Neural progenitor cell (in vitro differentiated cells): ENCODE data around the gene RCC2. TPM values are rescaled to one million over a fixed set of nuclear protein-coding genes. Genes with fewer than 3 reads are reported as not detected.

Experiments used
- DNase-seq: peaks from one replicate; pipeline ENCODE4 v3.0.0-alpha.2; 2016; ENCODE audit warnings: low spot score
- H2AFZ ChIP-seq: fragments of 200-600 bp; sonication (generic); replicated peaks from 2 replicates; pipeline ENCODE4 v1.6.1; 2016; ENCODE audit warnings: antibody characterized with exemption
- H3F3A ChIP-seq: fragments of 200-600 bp; sonication (generic); 2 replicates; pipeline ENCODE4 v1.6.1; 2016; ENCODE audit warnings: antibody characterized with exemption, low read depth
- H3K27ac ChIP-seq: fragments of 200-600 bp; sonication (generic); 2 replicates; pipeline ENCODE4 v1.5.1; 2016; ENCODE audit warnings: mild to moderate bottlenecking
- H3K27me3 ChIP-seq: fragments of 200-600 bp; sonication (generic); 2 replicates; pipeline ENCODE4 v1.6.1; 2016; ENCODE audit warnings: mild to moderate bottlenecking, moderate library complexity
- H3K36me3 ChIP-seq: fragments of 200-600 bp; sonication (generic); 2 replicates; pipeline ENCODE4 v1.5.1; 2016
- H3K4me1 ChIP-seq: fragments of 200-600 bp; sonication (generic); 2 replicates; pipeline ENCODE4 v1.6.1; 2016; ENCODE audit warnings: mixed run types
- H3K4me2 ChIP-seq: fragments of 200-600 bp; sonication (generic); 2 replicates; pipeline ENCODE4 v1.6.1; 2016
- H3K4me3 ChIP-seq: fragments of 200-600 bp; sonication (generic); 2 replicates; pipeline ENCODE4 v1.5.1; 2016
- H3K79me2 ChIP-seq: fragments of 200-600 bp; sonication (generic); 2 replicates; pipeline ENCODE4 v1.6.1; 2016; ENCODE audit warnings: low read depth
- H3K9ac ChIP-seq: fragments of 200-600 bp; sonication (generic); 2 replicates; pipeline ENCODE4 v1.6.1; 2016
- H3K9me3 ChIP-seq: fragments of 200-600 bp; sonication (generic); 2 replicates; pipeline ENCODE4 v1.5.1; 2016; ENCODE audit warnings: low read depth
- H4K20me1 ChIP-seq: fragments of 200-600 bp; sonication (generic); 2 replicates; pipeline ENCODE4 v1.6.1; 2016; ENCODE audit warnings: low read depth
- H3K27ac Mint-ChIP-seq: 3 replicates; pipeline ENCODE4 v1.8.0; 2021; ENCODE audit warnings: mixed read lengths
- H3K27me3 Mint-ChIP-seq: 2 replicates; pipeline ENCODE4 v1.8.0; 2022; ENCODE audit warnings: low read depth, mild to moderate bottlenecking, inconsistent platforms, moderate library complexity, mixed read lengths; ENCODE audit not compliant: insufficient read depth
- H3K36me3 Mint-ChIP-seq: 3 replicates; pipeline ENCODE4 v1.8.0; 2021; ENCODE audit warnings: mixed read lengths
- H3K4me1 Mint-ChIP-seq: 3 replicates; pipeline ENCODE4 v1.8.0; 2021; ENCODE audit warnings: mixed read lengths
- H3K4me3 Mint-ChIP-seq: 3 replicates; pipeline ENCODE4 v1.8.0; 2021; ENCODE audit warnings: mild to moderate bottlenecking, moderate library complexity, mixed read lengths
- H3K9me3 Mint-ChIP-seq: 3 replicates; pipeline ENCODE4 v1.8.0; 2020; ENCODE audit warnings: mixed read lengths
- EZH2 ChIP-seq: fragments of 200-600 bp; sonication (generic); IDR thresholded peaks from 2 replicates; pipeline ENCODE4 v1.6.1; 2017; ENCODE audit warnings: antibody characterized with exemption, mild to moderate bottlenecking, moderate library complexity
- EZH2phosphoT487 ChIP-seq: fragments of 200-600 bp; sonication (generic); IDR thresholded peaks from 2 replicates; pipeline ENCODE4 v1.6.1; 2017; ENCODE audit warnings: antibody characterized with exemption
- total RNA-seq: library from RNA; depleted of rRNA; stranded (reverse); fragments of >200 nt; gene quantifications from 2 replicates; pipeline ENCODE4 v1.2.3, GENCODE V29; 2015; ENCODE audit warnings: low replicate concordance
- TF ChIP-seq, protein P1 (sequence below): fragments of 200-600 bp; sonication (generic); IDR thresholded peaks from 2 replicates; pipeline ENCODE4 v1.5.1; 2017; ENCODE audit warnings: antibody characterized with exemption, mild to moderate bottlenecking

RCC2 gene
- total RNA-seq, 1 donor from 2014 or later: 126 TPM

DNA sequence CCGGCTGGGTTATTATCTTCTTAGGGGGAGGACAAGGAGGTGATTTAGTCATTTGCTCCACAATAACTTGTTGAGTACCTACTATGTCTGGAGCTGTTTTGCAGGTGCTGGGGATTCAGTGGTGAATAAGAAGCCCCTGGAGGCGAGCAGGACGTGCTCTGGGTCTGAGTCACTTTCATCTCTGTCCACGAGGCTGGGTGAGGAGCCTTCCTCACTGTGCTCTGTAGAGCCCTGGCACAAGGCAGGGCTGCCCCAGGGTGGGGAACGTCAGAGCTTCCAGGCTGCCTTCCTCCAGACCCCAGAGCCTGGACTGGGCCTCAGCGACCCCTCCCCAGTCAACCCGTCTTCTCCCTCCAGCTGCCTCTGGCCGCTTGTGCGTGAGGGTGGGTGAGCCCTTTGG is 70.0 kb downstream of the RCC2 start:
- Mint-ChIP-seq H3K36me3 (no peaks in the 10 kb centered on the region), H3K4me1 (no peaks in the 10 kb centered on the region), H3K27ac (no peak overlapping the region), H3K9me3 (peaks cover under 1% of the 10 kb centered on the region), H3K4me3 (no peak overlapping the region), H3K27me3 (peaks cover 4% of the 10 kb centered on the region)
- no peaks in the 10 kb centered on the region for H3K4me1 ChIP-seq
- no peak overlapping the region for H3K4me3 ChIP-seq
- no peaks in the 10 kb centered on the region for H3K36me3 ChIP-seq
- no peak for DNase-seq
- H3K9me3 ChIP-seq: no peaks in the 10 kb centered on the region
- no peaks in the 10 kb centered on the region for H3F3A ChIP-seq
- no peak overlapping the region for H3K27ac ChIP-seq
- no peak overlapping the region for H3K9ac ChIP-seq
- H3K79me2 ChIP-seq: no peaks in the 10 kb centered on the region
- no peaks in the 10 kb centered on the region for H3K27me3 ChIP-seq
- no peak for TF ChIP-seq EZH2phosphoT487
- TF ChIP-seq, protein P1, sequence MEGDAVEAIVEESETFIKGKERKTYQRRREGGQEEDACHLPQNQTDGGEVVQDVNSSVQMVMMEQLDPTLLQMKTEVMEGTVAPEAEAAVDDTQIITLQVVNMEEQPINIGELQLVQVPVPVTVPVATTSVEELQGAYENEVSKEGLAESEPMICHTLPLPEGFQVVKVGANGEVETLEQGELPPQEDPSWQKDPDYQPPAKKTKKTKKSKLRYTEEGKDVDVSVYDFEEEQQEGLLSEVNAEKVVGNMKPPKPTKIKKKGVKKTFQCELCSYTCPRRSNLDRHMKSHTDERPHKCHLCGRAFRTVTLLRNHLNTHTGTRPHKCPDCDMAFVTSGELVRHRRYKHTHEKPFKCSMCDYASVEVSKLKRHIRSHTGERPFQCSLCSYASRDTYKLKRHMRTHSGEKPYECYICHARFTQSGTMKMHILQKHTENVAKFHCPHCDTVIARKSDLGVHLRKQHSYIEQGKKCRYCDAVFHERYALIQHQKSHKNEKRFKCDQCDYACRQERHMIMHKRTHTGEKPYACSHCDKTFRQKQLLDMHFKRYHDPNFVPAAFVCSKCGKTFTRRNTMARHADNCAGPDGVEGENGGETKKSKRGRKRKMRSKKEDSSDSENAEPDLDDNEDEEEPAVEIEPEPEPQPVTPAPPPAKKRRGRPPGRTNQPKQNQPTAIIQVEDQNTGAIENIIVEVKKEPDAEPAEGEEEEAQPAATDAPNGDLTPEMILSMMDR: no peak
- TF ChIP-seq EZH2: no peak
- no peaks in the 10 kb centered on the region for H4K20me1 ChIP-seq
- H3K4me2 ChIP-seq: no peak overlapping the region
- H2AFZ ChIP-seq: no peak overlapping the region

DNA sequence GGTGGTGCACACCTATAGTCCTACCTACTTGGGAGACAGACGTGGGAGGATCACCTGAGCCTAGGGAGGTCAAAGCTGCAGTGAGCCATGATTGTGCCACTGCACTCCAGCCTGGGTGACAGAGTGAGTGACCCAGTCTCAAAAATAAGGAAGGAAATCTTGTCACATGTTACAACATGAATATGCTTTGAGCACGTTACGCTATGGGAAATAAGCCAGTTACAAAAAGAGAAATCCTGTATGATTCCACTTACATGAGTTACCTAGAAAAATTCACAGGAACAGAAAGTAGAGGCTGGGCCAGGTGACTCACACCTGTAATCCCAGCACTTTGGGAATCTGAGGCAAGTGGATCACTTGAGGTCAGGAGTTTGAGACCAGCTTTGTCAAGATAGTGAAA is 74.2 kb downstream of the RCC2 start:
- no peak overlapping the region for H3K4me3 Mint-ChIP-seq
- Histone ChIP-seq H3K9ac (no peak overlapping the region), H2AFZ (no peak overlapping the region), H3K4me1 (no peaks in the 10 kb centered on the region), H3K4me3 (no peak overlapping the region), H3K27me3 (no peaks in the 10 kb centered on the region), H3K27ac (no peak overlapping the region), H4K20me1 (no peaks in the 10 kb centered on the region), H3K9me3 (no peaks in the 10 kb centered on the region), H3F3A (no peaks in the 10 kb centered on the region), H3K4me2 (no peak overlapping the region), H3K36me3 (no peaks in the 10 kb centered on the region), H3K79me2 (no peaks in the 10 kb centered on the region)
- no peak overlapping the region for H3K27ac Mint-ChIP-seq
- TF ChIP-seq, protein P1: no peak
- TF ChIP-seq EZH2 (no peak), EZH2phosphoT487 (no peak)
- peaks cover 4% of the 10 kb centered on the region for H3K27me3 Mint-ChIP-seq
- H3K4me1 Mint-ChIP-seq: no peaks in the 10 kb centered on the region
- H3K36me3 Mint-ChIP-seq: no peaks in the 10 kb centered on the region
- H3K9me3 Mint-ChIP-seq: peaks cover 2% of the 10 kb centered on the region
- no peak for DNase-seq

DNA sequence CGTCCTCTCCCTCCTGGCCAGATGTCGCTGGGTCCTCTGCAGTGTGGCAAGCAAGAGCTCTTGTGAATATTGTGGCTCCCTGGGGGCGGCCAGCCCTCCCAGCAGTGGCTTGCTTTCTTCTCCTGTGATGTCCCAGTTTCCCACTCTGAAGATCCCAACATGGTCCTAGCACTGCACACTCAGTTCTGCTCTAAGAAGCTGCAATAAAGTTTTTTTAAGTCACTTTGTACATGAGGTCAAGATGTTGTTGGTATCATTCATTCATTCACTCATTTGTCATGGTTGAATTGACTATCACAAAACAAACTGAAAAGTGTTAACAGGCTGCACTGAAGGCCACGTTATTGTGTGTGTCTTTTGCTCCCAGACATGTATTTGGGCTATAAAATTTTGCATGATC is 75.7 kb downstream of the RCC2 start:
- no peaks in the 10 kb centered on the region for H3K79me2 ChIP-seq
- Mint-ChIP-seq H3K27me3 (peaks cover 4% of the 10 kb centered on the region), H3K27ac (no peak overlapping the region), H3K4me3 (no peak overlapping the region), H3K9me3 (peaks cover 2% of the 10 kb centered on the region), H3K36me3 (no peaks in the 10 kb centered on the region), H3K4me1 (peaks cover under 1% of the 10 kb centered on the region)
- no peak overlapping the region for H3K4me3 ChIP-seq
- H3F3A ChIP-seq: no peaks in the 10 kb centered on the region
- H3K9me3 ChIP-seq: no peaks in the 10 kb centered on the region
- no peak overlapping the region for H3K27ac ChIP-seq
- H3K27me3 ChIP-seq: no peaks in the 10 kb centered on the region
- no peak overlapping the region for H3K4me2 ChIP-seq
- no peaks in the 10 kb centered on the region for H3K4me1 ChIP-seq
- TF ChIP-seq EZH2: no peak
- TF ChIP-seq, protein P1: no peak
- TF ChIP-seq EZH2phosphoT487: no peak
- H3K9ac ChIP-seq: no peak overlapping the region
- H3K36me3 ChIP-seq: no peaks in the 10 kb centered on the region
- H4K20me1 ChIP-seq: no peaks in the 10 kb centered on the region
- H2AFZ ChIP-seq: no peak overlapping the region
- no peak for DNase-seq

DNA sequence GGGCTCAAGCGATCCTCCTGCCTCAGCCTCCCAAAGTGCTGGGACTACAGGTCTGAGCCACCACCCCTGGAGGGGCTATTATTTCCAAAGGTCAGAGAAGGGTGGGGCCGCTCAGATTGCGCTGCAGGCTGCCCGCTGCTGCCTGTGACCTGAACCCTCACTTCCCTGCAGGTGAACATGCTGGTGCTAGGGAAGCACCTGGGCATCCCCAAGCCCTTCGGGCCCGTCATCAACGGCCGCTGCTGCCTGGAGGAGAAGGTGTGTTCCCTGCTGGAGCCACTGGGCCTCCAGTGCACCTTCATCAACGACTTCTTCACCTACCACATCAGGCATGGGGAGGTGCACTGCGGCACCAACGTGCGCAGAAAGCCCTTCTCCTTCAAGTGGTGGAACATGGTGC is 76.1 kb downstream of the RCC2 start:
- H3K36me3 Mint-ChIP-seq: no peaks in the 10 kb centered on the region
- H3K4me3 Mint-ChIP-seq: no peak overlapping the region
- no peaks in the 10 kb centered on the region for H3K36me3 ChIP-seq
- no peaks in the 10 kb centered on the region for H3K4me1 ChIP-seq
- no peak overlapping the region for H3K4me3 ChIP-seq
- H3F3A ChIP-seq: no peaks in the 10 kb centered on the region
- TF ChIP-seq EZH2 (no peak), EZH2phosphoT487 (no peak)
- TF ChIP-seq, protein P1: no peak
- no peak for DNase-seq
- H3K27ac ChIP-seq: no peak overlapping the region
- no peak overlapping the region for H3K9ac ChIP-seq
- no peak overlapping the region for H3K4me2 ChIP-seq
- no peak overlapping the region for H3K27ac Mint-ChIP-seq
- H4K20me1 ChIP-seq: no peaks in the 10 kb centered on the region
- H3K27me3 ChIP-seq: no peaks in the 10 kb centered on the region
- H3K79me2 ChIP-seq: no peaks in the 10 kb centered on the region
- no peaks in the 10 kb centered on the region for H3K9me3 ChIP-seq
- H3K27me3 Mint-ChIP-seq: peaks cover 2% of the 10 kb centered on the region
- H2AFZ ChIP-seq: no peak overlapping the region
- peaks cover 3% of the 10 kb centered on the region for H3K4me1 Mint-ChIP-seq
- H3K9me3 Mint-ChIP-seq: peaks cover 2% of the 10 kb centered on the region
